Neural cell (in vitro differentiated cells): Measurements from ENCODE around the gene PRAF2. TPM values are rescaled to one million over a fixed set of nuclear protein-coding genes. Genes with fewer than 3 reads are reported as not detected.
A peak's percentile ranks its signal among the peaks of the same experiment; 100 is the strongest.

ENCODE experiments used
- H2AFZ ChIP-seq: fragments of 200-600, 300-800 bp; sonication (generic), shearing (Covaris generic); 2 replicates; pipeline ENCODE4 v1.6.0; 2014; ENCODE audit warnings: low read depth, mild to moderate bottlenecking, antibody characterized with exemption, low read length, moderate library complexity
- H3F3A ChIP-seq: fragments of 200-600 bp; shearing (Covaris generic); 2 replicates; pipeline ENCODE4 v1.6.1; 2016; ENCODE audit warnings: mild to moderate bottlenecking, moderate library complexity, mixed read lengths, antibody characterized with exemption, low read length; ENCODE audit not compliant: insufficient read depth, poor library complexity, severe bottlenecking
- H3K27ac ChIP-seq: fragments of 200-600, 300-800 bp; sonication (generic), shearing (Covaris generic); 2 replicates; pipeline ENCODE4 v1.5.1; 2014; ENCODE audit warnings: mild to moderate bottlenecking, low read length, moderate library complexity
- H3K27me3 ChIP-seq: fragments of 300-800, 200-600 bp; sonication (generic), shearing (Covaris generic); 2 replicates; pipeline ENCODE4 v1.6.0; 2014; ENCODE audit warnings: mild to moderate bottlenecking, low read depth, low read length, moderate library complexity; ENCODE audit not compliant: insufficient read depth
- H3K36me3 ChIP-seq: fragments of 300-800, 200-600 bp; sonication (generic), shearing (Covaris generic); 2 replicates; pipeline ENCODE4 v1.5.1; 2014; ENCODE audit warnings: mild to moderate bottlenecking, antibody characterized with exemption, low read length, moderate library complexity; ENCODE audit not compliant: insufficient read depth
- H3K4me2 ChIP-seq: fragments of 300-800, 200-600 bp; sonication (generic), shearing (Covaris generic); 2 replicates; pipeline ENCODE4 v1.6.0; 2014; ENCODE audit warnings: mild to moderate bottlenecking, low read length
- H3K4me3 ChIP-seq: fragments of 300-800, 200-600 bp; sonication (generic), shearing (Covaris generic); 2 replicates; pipeline ENCODE4 v1.5.1; 2014; ENCODE audit warnings: mild to moderate bottlenecking, low read length, moderate library complexity
- H3K79me2 ChIP-seq: fragments of 200-600 bp; shearing (Covaris generic); replicated peaks from 2 replicates; pipeline ENCODE4 v1.6.0; 2014; ENCODE audit warnings: mild to moderate bottlenecking, low read length, moderate library complexity; ENCODE audit not compliant: insufficient read depth
- H3K9ac ChIP-seq: fragments of 300-800, 200-600 bp; sonication (generic), shearing (Covaris generic); 2 replicates; pipeline ENCODE4 v1.6.1; 2016; ENCODE audit warnings: mild to moderate bottlenecking, low read length, mixed read lengths
- H3K9me2 ChIP-seq: fragments of 200-600 bp; shearing (Covaris generic); 2 replicates; pipeline ENCODE4 v1.6.1; 2016; ENCODE audit warnings: mild to moderate bottlenecking, low read length, mixed read lengths; ENCODE audit not compliant: insufficient read depth
- H3K9me3 ChIP-seq: fragments of 200-600, 300-800 bp; sonication (generic), shearing (Covaris generic); 2 replicates; pipeline ENCODE4 v1.6.1; 2016; ENCODE audit warnings: mild to moderate bottlenecking, mixed run types, low read length, moderate library complexity, mixed read lengths
- H4K20me1 ChIP-seq: fragments of 200-600 bp; shearing (Covaris generic); 2 replicates; pipeline ENCODE4 v1.6.1; 2016; ENCODE audit warnings: mild to moderate bottlenecking, mixed run types; ENCODE audit not compliant: insufficient read depth
- CTCF ChIP-seq: fragments of 450-650 bp; IDR thresholded peaks from 2 replicates; pipeline ENCODE4 v1.5.1; 2014; ENCODE audit warnings: antibody characterized with exemption, mild to moderate bottlenecking, moderate library complexity; ENCODE audit not compliant: poor library complexity, severe bottlenecking
- EP300 ChIP-seq: fragments of 450-650 bp; conservative IDR thresholded peaks from 2 replicates; pipeline ENCODE4 v1.6.1; 2014; ENCODE audit warnings: antibody characterized with exemption, mild to moderate bottlenecking, moderate library complexity; ENCODE audit not compliant: poor library complexity, severe bottlenecking
- EZH2 ChIP-seq: fragments of 200-600, 300-800 bp; shearing (Covaris generic), sonication (generic); IDR thresholded peaks from 2 replicates; pipeline ENCODE4 v1.6.1; 2014; ENCODE audit warnings: antibody characterized with exemption, low read length, borderline replicate concordance, mild to moderate bottlenecking; ENCODE audit not compliant: insufficient read depth, poor library complexity, severe bottlenecking
- MXI1 ChIP-seq: fragments of 450-650 bp; conservative IDR thresholded peaks from 2 replicates; pipeline ENCODE4 v1.6.1; 2014; ENCODE audit warnings: antibody characterized with exemption, mild to moderate bottlenecking; ENCODE audit not compliant: poor library complexity, severe bottlenecking
- POLR2AphosphoS5 ChIP-seq: IDR thresholded peaks from 2 replicates; pipeline ENCODE4 v1.6.1; 2012
- RAD21 ChIP-seq: fragments of 450-650 bp; conservative IDR thresholded peaks from 2 replicates; pipeline ENCODE4 v1.6.1; 2014; ENCODE audit warnings: antibody characterized with exemption, mild to moderate bottlenecking, moderate library complexity
- REST ChIP-seq: IDR thresholded peaks from 2 replicates; pipeline ENCODE4 v1.6.1; 2012; ENCODE audit warnings: borderline replicate concordance
- SMC3 ChIP-seq: fragments of 450-650 bp; conservative IDR thresholded peaks from 2 replicates; pipeline ENCODE4 v1.6.1; 2014; ENCODE audit warnings: antibody characterized with exemption, mild to moderate bottlenecking, moderate library complexity; ENCODE audit not compliant: poor library complexity
- TAF1 ChIP-seq: IDR thresholded peaks from 2 replicates; pipeline ENCODE4 v1.6.1; 2012; ENCODE audit warnings: low read depth
- polyA plus RNA-seq: library from polyadenylated mRNA; depleted of rRNA; stranded (reverse); fragments of >200 nt; gene quantifications from 2 replicates; pipeline ENCODE4 v1.2.3, GENCODE V29; 2014

Gene PRAF2
- polyA plus RNA-seq, 1 donor from 2014 or later: 7.3 TPM

GRCh38 chrX:49043220-49043986 lies 30.4 kb downstream of the PRAF2 start, which contains the start of gene TFE3:
Gene TFE3, minus strand, starts transcription at chrX:49043357. Its CDS starts 131 bp downstream, at chrX:49043226.
- TF ChIP-seq REST: no peak
- TF ChIP-seq EP300: no peak
- TF ChIP-seq SMC3: peak; percentile 59
- TF ChIP-seq POLR2AphosphoS5: peak; percentile 55
- peak; percentile 84 for TF ChIP-seq CTCF
- TF ChIP-seq MXI1: no peak
- TF ChIP-seq RAD21: peak; percentile 68
- Histone ChIP-seq H3K4me3 (peak within 1 kb of the TSS; percentile 77), H3K4me2 (peak within 1 kb of the TSS; percentile 51), H3K79me2 (peaks cover 6% of the 10 kb centered on the region), H3K9ac (peak within 1 kb of the TSS; percentile 79), H3K9me2 (no peaks in the 10 kb centered on the region), H3K9me3 (no peaks in the 10 kb centered on the region), H4K20me1 (no peaks in the 10 kb centered on the region), H3F3A (no peaks in the 10 kb centered on the region), H3K27me3 (no peaks in the 10 kb centered on the region), H3K27ac (peak within 1 kb of the TSS; percentile 74), H3K36me3 (no peaks in the 10 kb centered on the region), H2AFZ (no peak within 1 kb of the TSS)

DNA sequence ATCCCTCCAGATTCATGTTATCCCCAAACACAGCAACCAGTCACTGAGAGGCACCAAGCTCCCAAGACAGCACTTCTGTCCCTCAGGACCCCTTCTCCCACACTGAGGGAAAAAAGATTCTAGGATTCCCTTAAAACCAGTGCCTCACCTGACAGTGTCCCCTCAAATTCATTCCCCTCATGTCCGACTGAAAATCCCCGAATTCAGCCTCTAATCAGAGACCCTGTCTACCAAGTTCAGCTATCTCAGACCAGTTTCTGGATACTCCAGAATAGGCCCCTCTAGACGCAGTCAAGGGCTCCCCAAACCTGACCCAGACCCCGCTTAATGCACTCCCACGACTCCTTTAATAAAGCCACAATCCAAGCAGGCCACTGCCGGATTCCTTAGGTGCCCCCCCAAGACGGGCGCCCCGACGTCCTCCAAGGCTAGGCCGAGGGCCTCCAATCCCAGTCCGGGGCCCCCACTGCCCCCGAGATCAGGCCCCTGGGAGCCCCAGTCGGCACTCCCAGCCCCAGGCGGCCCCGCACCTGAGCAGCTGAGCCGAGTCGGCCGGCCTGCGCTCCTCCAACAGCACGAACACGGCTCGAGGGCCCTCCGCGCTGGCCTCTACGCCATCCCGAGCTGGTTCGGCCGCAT lies 31.1 kb downstream of the PRAF2 start:
- TF ChIP-seq MXI1: no peak
- no peak for TF ChIP-seq REST
- no peak for TF ChIP-seq EP300
- TF ChIP-seq RAD21: no peak
- TF ChIP-seq CTCF: no peak
- TF ChIP-seq TAF1: no peak
- no peak for TF ChIP-seq SMC3
- no peak for TF ChIP-seq POLR2AphosphoS5
- TF ChIP-seq EZH2: no peak
- H2AFZ ChIP-seq: no peak overlapping the region

More for the DNA sequence above, 31.1 kb downstream of the PRAF2 start:
- Histone ChIP-seq H3F3A (no peaks in the 10 kb centered on the region), H3K9ac (peak overlapping the region; percentile 79), H3K36me3 (no peaks in the 10 kb centered on the region), H3K27ac (peak overlapping the region; percentile 74), H3K9me3 (no peaks in the 10 kb centered on the region), H3K4me2 (peak overlapping the region; percentile 51), H3K4me3 (peak overlapping the region; percentile 77), H3K27me3 (no peaks in the 10 kb centered on the region), H4K20me1 (no peaks in the 10 kb centered on the region), H3K9me2 (no peaks in the 10 kb centered on the region), H3K79me2 (peaks cover 6% of the 10 kb centered on the region)
